IPS-20b (cell line): ENCODE measurements around the gene ABCG1.
"Not testable (repeated sequence)": the region's sequence is repeated elsewhere in the genome, so short reads cannot be mapped to it uniquely, and the experiment has no call there.

Experiments used
- H3K27ac ChIP-seq: one replicate; pipeline ENCODE4 v1.5.1; 2013; ENCODE audit warnings: low read length
- H3K27me3 ChIP-seq: 2 replicates; pipeline ENCODE4 v1.6.1; 2013; ENCODE audit warnings: mild to moderate bottlenecking, low read length, inconsistent platforms; ENCODE audit not compliant: insufficient read depth
- H3K36me3 ChIP-seq: 2 replicates; pipeline ENCODE4 v1.6.1; 2013; ENCODE audit warnings: low read depth, mild to moderate bottlenecking, inconsistent platforms, low read length, moderate library complexity; ENCODE audit not compliant: insufficient read depth
- H3K4me1 ChIP-seq: 2 replicates; pipeline ENCODE4 v1.6.1; 2013; ENCODE audit warnings: mild to moderate bottlenecking, control low read depth, inconsistent platforms, low read length, moderate library complexity; ENCODE audit not compliant: insufficient read depth
- H3K4me3 ChIP-seq: 2 replicates; pipeline ENCODE4 v1.5.1; 2013; ENCODE audit warnings: mild to moderate bottlenecking, low read length, inconsistent platforms
- H3K9ac ChIP-seq: 2 replicates; pipeline ENCODE4 v1.6.1; 2013; ENCODE audit warnings: low read depth, mild to moderate bottlenecking, inconsistent platforms, low read length, moderate library complexity
- H3K9me3 ChIP-seq: 2 replicates; pipeline ENCODE4 v1.6.1; 2013; ENCODE audit warnings: mild to moderate bottlenecking, low read depth, low read length, inconsistent platforms; ENCODE audit not compliant: insufficient read depth

ABCG1 gene

DNA sequence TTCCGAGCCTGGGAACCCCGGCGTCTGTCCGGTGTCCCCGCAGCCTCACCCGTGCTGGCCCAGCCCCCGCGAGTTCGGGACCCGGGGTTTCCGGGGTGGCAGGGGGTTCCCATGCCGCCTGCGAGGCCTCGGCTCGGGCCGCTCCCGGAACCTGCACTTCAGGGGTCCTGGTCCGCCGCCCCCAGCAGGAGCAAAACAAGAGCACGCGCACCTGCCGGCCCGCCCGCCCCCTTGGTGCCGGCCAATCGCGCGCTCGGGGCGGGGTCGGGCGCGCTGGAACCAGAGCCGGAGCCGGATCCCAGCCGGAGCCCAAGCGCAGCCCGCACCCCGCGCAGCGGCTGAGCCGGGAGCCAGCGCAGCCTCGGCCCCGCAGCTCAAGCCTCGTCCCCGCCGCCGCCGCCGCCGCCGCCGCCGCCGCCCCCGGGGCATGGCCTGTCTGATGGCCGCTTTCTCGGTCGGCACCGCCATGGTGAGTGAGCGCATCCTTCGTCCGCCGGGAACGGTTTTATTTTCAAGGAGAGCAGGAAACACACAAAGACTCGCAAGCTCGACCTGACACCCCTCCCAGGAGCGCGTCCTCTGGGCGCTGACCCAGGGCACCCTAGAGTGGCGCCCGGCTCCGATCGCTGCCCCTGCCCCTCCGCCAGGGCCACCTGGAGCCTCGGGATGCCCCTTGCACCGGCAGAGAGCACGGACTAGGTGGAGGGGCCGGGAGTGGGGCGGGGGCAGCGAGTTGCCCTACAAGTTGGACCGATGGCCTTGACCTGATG is at the start of gene ABCG1:
Gene ABCG1 (plus strand): TSS at position 305 of the 770 bp plus-strand sequence. CDS start 123 bp downstream, at position 428.
- H3K9ac ChIP-seq = peak within 1 kb of the TSS; percentile 68; the same call in 1 of the 2 replicates
- H3K36me3 ChIP-seq = no peaks in the 10 kb centered on the region
- H3K27ac ChIP-seq = no peak within 1 kb of the TSS
- peaks cover 2% of the 10 kb centered on the region; the same call in 1 of the 2 replicates for H3K4me1 ChIP-seq
- H3K9me3 ChIP-seq = peaks cover 9% of the 10 kb centered on the region; the same call in 1 of the 2 replicates
- H3K4me3 ChIP-seq = peak within 1 kb of the TSS; percentile 88
- peaks cover 75% of the 10 kb centered on the region for H3K27me3 ChIP-seq

- H3K9ac ChIP-seq = no peak overlapping the region
- no peak overlapping the region for H3K4me3 ChIP-seq
- no peaks in the 10 kb centered on the region for H3K4me1 ChIP-seq
- no peaks in the 10 kb centered on the region for H3K27me3 ChIP-seq
- no peaks in the 10 kb centered on the region for H3K9me3 ChIP-seq
- H3K27ac ChIP-seq = no peak overlapping the region
- H3K36me3 ChIP-seq = no peaks in the 10 kb centered on the region
These were observed 49.2 kb upstream of the ABCG1 start for GRCh38 chr21:42169758-42170157.

DNA sequence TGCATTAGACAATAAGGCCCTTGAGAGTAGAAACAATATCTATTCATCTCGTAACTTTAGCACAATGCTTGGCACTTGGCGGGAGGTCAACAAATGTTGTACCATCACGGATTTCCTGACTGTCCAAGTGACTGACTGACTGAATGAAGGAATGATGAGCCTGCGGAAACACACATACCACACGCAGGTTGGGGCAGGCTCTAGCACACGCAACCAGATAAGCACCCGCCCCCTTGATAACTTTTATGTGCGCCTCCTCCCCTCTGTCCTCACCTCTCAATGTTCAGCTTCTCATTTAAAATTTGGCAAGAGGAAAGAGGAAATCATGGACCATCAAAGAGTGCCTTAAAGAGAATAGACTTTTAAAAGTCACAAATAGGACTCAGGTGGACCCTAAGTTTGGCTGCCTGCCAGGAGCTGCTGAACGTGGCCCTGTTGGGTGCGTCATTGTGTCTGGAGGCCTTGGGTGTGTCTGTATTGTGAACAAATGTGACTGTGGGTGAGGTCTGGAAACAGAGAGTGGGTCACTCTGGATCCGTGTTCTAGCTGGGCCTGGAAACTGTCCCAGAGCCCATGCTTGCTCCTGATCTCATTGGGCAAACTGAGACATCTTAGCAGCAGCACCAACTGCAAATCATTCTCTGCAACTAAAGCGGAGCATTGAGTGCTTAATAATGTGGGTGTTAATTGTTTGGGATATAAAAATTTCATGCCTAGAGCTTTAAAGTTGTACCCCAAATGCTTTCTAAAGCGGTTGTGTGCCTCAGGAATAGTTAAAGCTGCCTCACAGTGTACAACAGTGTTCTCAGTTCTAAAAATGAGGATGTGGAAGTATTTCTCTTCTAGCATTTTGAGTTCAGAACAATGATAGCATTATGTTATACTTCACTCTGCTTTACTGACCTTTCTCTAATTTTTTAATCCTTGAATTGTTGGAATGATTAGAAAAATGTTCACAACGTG is 47.6 kb upstream of the ABCG1 start:
- no peaks in the 10 kb centered on the region; the same call in 1 of the 2 replicates for H3K27me3 ChIP-seq
- no peaks in the 10 kb centered on the region for H3K4me1 ChIP-seq
- no peaks in the 10 kb centered on the region for H3K9me3 ChIP-seq
- no peaks in the 10 kb centered on the region for H3K36me3 ChIP-seq
- H3K27ac ChIP-seq = no peak overlapping the region
- no peak overlapping the region for H3K4me3 ChIP-seq
- no peak overlapping the region for H3K9ac ChIP-seq

- H3K27me3 ChIP-seq = no peaks in the 10 kb centered on the region; the same call in 1 of the 2 replicates
- H3K4me1 ChIP-seq = no peaks in the 10 kb centered on the region
- no peaks in the 10 kb centered on the region for H3K36me3 ChIP-seq
- no peaks in the 10 kb centered on the region for H3K9me3 ChIP-seq
- no peak overlapping the region for H3K4me3 ChIP-seq
- H3K9ac ChIP-seq = no peak overlapping the region
- H3K27ac ChIP-seq = no peak overlapping the region
These were observed 46.1 kb upstream of the ABCG1 start for GRCh38 chr21:42172596-42173483.

DNA sequence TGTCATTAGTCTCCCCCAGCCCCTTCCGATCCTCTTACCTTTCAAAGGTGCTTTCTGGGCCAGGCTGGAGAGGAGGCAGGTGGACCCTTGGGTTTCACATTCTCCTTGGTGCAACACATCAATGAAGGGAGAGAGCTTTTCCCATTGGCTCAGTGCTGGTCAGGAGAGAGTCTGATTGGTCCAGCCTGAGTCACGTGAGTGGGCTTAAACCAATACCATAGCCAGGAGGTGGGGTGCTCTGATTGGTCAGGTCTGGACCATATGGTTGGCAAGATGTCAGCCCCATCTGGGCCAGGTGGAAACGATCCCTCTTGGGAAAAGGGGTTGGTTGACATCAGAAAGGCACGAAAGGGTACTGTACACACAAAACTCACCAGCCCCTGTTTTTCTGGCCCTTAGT is 44.8 kb upstream of the ABCG1 start:
- H3K9me3 ChIP-seq = no peaks in the 10 kb centered on the region
- no peaks in the 10 kb centered on the region for H3K36me3 ChIP-seq
- no peaks in the 10 kb centered on the region; the same call in 1 of the 2 replicates for H3K4me1 ChIP-seq
- no peak overlapping the region for H3K4me3 ChIP-seq
- H3K27ac ChIP-seq = no peak overlapping the region
- H3K27me3 ChIP-seq = no peaks in the 10 kb centered on the region; the same call in 1 of the 2 replicates
- no peak overlapping the region for H3K9ac ChIP-seq

DNA sequence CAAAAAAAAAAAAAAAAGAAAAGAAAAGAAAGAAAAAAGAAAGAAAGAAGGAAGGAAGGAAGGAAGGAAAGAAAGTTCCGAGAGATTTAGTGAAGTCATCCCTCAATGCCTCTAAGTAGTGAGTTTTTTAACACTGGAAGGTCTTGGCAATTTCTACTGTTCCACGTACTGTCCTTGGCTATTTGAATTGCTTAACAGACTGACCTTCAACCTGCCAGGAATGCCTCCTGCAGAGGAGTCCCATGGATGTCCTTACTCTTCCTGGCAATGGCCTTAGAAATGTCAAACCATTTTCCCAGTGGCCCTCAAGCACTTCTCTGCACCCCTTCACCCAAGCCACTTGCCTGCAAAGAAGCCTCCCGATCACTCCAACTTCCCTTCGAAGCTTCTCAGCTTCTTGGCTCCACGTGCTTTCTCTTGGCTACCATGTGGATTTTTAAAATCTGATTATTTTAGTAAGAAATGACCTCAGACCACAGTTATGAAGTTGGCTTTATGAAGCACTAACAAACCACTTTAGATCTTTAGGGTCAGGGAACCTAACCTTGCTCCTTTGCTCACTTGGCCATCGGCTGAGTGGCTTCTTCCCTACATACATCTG is 43.7 kb upstream of the ABCG1 start:
- H3K9me3 ChIP-seq = no peaks in the 10 kb centered on the region
- H3K27me3 ChIP-seq = no peaks in the 10 kb centered on the region; the same call in 1 of the 2 replicates
- H3K36me3 ChIP-seq = no peaks in the 10 kb centered on the region
- no peaks in the 10 kb centered on the region; the same call in 1 of the 2 replicates for H3K4me1 ChIP-seq
- H3K9ac ChIP-seq = no peak overlapping the region
- H3K4me3 ChIP-seq = no peak overlapping the region
- H3K27ac ChIP-seq = no peak overlapping the region

DNA sequence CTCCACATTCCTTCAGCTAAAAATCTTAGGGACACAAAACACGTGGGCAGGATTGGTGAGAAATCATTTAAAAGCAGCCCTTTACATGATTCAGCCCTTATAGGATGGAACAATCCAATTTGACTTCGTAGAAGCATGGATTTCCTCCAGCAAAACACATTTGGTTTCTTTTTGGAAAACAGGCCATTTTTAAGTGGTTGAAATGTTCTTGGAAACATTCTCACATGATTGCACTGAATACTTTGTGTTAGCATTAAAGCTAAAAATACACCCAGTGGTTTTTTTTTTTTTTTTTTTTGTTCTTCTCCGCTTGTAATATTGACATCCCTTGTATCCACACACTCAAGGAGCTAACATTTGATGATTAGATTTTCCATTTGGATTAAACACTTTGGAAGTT is 42.1 kb upstream of the ABCG1 start:
- H3K27ac ChIP-seq = no peak overlapping the region
- H3K9ac ChIP-seq = no peak overlapping the region
- H3K27me3 ChIP-seq = no peaks in the 10 kb centered on the region; the same call in 1 of the 2 replicates

GRCh38 chr21:42179316-42179715 is 39.6 kb upstream of the ABCG1 start:
- H3K4me1 ChIP-seq = no peaks in the 10 kb centered on the region; the same call in 1 of the 2 replicates
- no peaks in the 10 kb centered on the region; the same call in 1 of the 2 replicates for H3K27me3 ChIP-seq
- no peak overlapping the region for H3K27ac ChIP-seq
- H3K4me3 ChIP-seq = no peak overlapping the region
- no peak overlapping the region for H3K9ac ChIP-seq
- H3K36me3 ChIP-seq = no peaks in the 10 kb centered on the region
- no peaks in the 10 kb centered on the region for H3K9me3 ChIP-seq

More for the DNA sequence above, 42.1 kb upstream of the ABCG1 start:
- Histone ChIP-seq H3K9me3 (no peaks in the 10 kb centered on the region), H3K4me3 (no peak overlapping the region), H3K4me1 (no peaks in the 10 kb centered on the region; the same call in 1 of the 2 replicates), H3K36me3 (no peaks in the 10 kb centered on the region)

- H3K27me3 ChIP-seq, H3K9me3 ChIP-seq, H3K36me3 ChIP-seq, H3K27ac ChIP-seq, H3K4me1 ChIP-seq, H3K9ac ChIP-seq, H3K4me3 ChIP-seq: not testable (repeated sequence)
These were observed 38.9 kb upstream of the ABCG1 start for GRCh38 chr21:42180001-42180400.

- H3K27me3 ChIP-seq = no peaks in the 10 kb centered on the region
- H3K9me3 ChIP-seq = no peaks in the 10 kb centered on the region
- no peaks in the 10 kb centered on the region for H3K36me3 ChIP-seq
- H3K27ac ChIP-seq = no peak overlapping the region
- no peak overlapping the region for H3K4me3 ChIP-seq
- no peak overlapping the region for H3K9ac ChIP-seq
- H3K4me1 ChIP-seq = no peaks in the 10 kb centered on the region; the same call in 1 of the 2 replicates
These were observed 36.1 kb upstream of the ABCG1 start for GRCh38 chr21:42182713-42183371.
